Type B pancreatic cell (in vitro differentiated cells): ENCODE data around the gene EDA. TPM values are rescaled to one million over a fixed set of nuclear protein-coding genes. Genes with fewer than 3 reads are reported as not detected.

Experiments
- DNase-seq: peaks from one replicate; pipeline ENCODE4 v3.0.0; 2021; ENCODE audit warnings: mixed read lengths; ENCODE audit not compliant: unreplicated experiment; ENCODE audit errors: extremely low spot score
- H3K27ac Mint-ChIP-seq: 2 replicates; pipeline ENCODE4 v1.8.0; 2021; ENCODE audit warnings: mild to moderate bottlenecking, mixed read lengths
- H3K27me3 Mint-ChIP-seq: 2 replicates; pipeline ENCODE4 v1.8.0; 2021; ENCODE audit warnings: mixed read lengths
- H3K36me3 Mint-ChIP-seq: 2 replicates; pipeline ENCODE4 v1.8.0; 2021; ENCODE audit warnings: mixed read lengths
- H3K4me1 Mint-ChIP-seq: one replicate; pipeline ENCODE4 v1.8.0; 2021; ENCODE audit warnings: mixed read lengths; ENCODE audit not compliant: unreplicated experiment
- H3K4me3 Mint-ChIP-seq: 2 replicates; pipeline ENCODE4 v1.8.0; 2021; ENCODE audit warnings: mild to moderate bottlenecking, mixed read lengths
- H3K9me3 Mint-ChIP-seq: 2 replicates; pipeline ENCODE4 v1.8.0; 2021; ENCODE audit warnings: mixed read lengths
- total RNA-seq: library from RNA; stranded (reverse); gene quantifications from 2 replicates; pipeline ENCODE4 v1.2.1, GENCODE V29; 2021; ENCODE audit warnings: low replicate concordance
- TF ChIP-seq, protein P1 (sequence below): fragments of 200-600 bp; sonication (generic); conservative IDR thresholded peaks from 2 replicates; pipeline ENCODE4 v1.5.0; 2021; ENCODE audit warnings: antibody characterized with exemption, mild to moderate bottlenecking

Gene EDA
- total RNA-seq, 1 donor from 2014 or later = 4.4 TPM

DNA sequence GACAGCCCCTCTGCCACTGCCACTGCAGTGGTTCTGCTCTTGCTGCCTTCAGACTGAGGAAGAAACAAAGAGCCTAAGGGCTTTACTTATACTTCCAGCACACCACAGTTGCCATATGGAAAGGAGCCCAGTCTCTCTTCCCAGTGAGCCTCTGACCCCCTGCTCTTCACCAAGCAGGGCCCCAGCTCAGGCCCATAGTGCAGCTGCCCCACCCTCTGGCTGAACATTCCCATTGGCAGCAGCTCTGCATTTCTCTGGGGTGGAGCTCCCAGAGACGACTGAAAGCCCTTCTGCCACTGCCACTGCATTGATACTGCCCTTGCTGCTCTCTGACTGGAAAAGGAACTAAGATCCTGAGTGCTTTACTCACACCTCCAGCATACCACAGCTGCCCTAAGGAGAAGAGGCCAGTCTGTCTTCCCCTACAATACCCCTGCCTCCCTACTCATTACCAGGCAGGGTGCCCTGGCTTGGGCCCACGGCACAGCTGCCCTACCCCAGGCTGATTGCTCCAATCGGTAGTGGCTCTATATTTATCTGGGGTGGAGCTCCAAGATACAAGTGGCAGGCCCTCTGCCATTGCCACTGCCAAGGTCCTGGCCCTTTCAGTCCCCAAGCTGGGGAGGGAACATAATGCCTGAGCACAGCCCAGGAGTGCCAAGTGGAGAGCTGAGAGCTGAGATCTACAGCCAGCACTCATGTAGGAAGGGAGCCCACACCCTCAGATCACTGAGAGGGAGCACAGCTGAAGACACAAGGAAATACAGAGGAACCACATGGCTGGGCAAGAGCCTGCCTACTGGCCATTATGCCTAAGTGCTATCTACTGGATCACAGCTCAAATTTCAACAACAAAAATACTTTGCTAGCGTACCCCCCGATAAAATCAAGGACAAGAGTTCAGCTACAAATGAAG lies 397.8 kb downstream of the EDA start:
- Mint-ChIP-seq H3K4me1 (no peaks in the 10 kb centered on the region), H3K36me3 (no peaks in the 10 kb centered on the region), H3K27ac (no peak overlapping the region), H3K9me3 (no peaks in the 10 kb centered on the region), H3K4me3 (no peak overlapping the region), H3K27me3 (no peaks in the 10 kb centered on the region)
- TF ChIP-seq, protein P1, sequence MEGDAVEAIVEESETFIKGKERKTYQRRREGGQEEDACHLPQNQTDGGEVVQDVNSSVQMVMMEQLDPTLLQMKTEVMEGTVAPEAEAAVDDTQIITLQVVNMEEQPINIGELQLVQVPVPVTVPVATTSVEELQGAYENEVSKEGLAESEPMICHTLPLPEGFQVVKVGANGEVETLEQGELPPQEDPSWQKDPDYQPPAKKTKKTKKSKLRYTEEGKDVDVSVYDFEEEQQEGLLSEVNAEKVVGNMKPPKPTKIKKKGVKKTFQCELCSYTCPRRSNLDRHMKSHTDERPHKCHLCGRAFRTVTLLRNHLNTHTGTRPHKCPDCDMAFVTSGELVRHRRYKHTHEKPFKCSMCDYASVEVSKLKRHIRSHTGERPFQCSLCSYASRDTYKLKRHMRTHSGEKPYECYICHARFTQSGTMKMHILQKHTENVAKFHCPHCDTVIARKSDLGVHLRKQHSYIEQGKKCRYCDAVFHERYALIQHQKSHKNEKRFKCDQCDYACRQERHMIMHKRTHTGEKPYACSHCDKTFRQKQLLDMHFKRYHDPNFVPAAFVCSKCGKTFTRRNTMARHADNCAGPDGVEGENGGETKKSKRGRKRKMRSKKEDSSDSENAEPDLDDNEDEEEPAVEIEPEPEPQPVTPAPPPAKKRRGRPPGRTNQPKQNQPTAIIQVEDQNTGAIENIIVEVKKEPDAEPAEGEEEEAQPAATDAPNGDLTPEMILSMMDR = no peak
- no peak for DNase-seq

GRCh38 chrX:70016513-70016912 lies 400.6 kb downstream of the EDA start:
- Mint-ChIP-seq H3K4me1 (no peaks in the 10 kb centered on the region), H3K9me3 (no peaks in the 10 kb centered on the region), H3K27ac (no peak overlapping the region), H3K4me3 (no peak overlapping the region), H3K36me3 (no peaks in the 10 kb centered on the region), H3K27me3 (no peaks in the 10 kb centered on the region)
- DNase-seq = no peak
- TF ChIP-seq, protein P1 = no peak

- H3K36me3 Mint-ChIP-seq = no peaks in the 10 kb centered on the region
- DNase-seq = no peak
- TF ChIP-seq, protein P1 = no peak
- no peaks in the 10 kb centered on the region for H3K9me3 Mint-ChIP-seq
- no peaks in the 10 kb centered on the region for H3K27me3 Mint-ChIP-seq
- H3K4me1 Mint-ChIP-seq = no peaks in the 10 kb centered on the region
- no peak overlapping the region for H3K4me3 Mint-ChIP-seq
- peak overlapping the region; percentile 28 for H3K27ac Mint-ChIP-seq
These were observed 406.7 kb downstream of the EDA start for GRCh38 chrX:70022616-70023015.

GRCh38 chrX:70025464-70025863 lies 409.6 kb downstream of the EDA start:
- Mint-ChIP-seq H3K27ac (no peak overlapping the region), H3K27me3 (no peaks in the 10 kb centered on the region), H3K36me3 (no peaks in the 10 kb centered on the region), H3K4me1 (no peaks in the 10 kb centered on the region), H3K9me3 (no peaks in the 10 kb centered on the region), H3K4me3 (no peak overlapping the region)
- TF ChIP-seq, protein P1 = no peak
- DNase-seq = no peak

GRCh38 chrX:70026112-70026850 lies 410.4 kb downstream of the EDA start:
- H3K27me3 Mint-ChIP-seq = no peaks in the 10 kb centered on the region
- no peaks in the 10 kb centered on the region for H3K9me3 Mint-ChIP-seq
- no peak overlapping the region for H3K27ac Mint-ChIP-seq

More at GRCh38 chrX:70026112-70026850, 410.4 kb downstream of the EDA start:
- TF ChIP-seq, protein P1 = no peak
- Mint-ChIP-seq H3K36me3 (no peaks in the 10 kb centered on the region), H3K4me1 (no peaks in the 10 kb centered on the region), H3K4me3 (no peak overlapping the region)
- no peak for DNase-seq
